ENCODE measurements around the gene ADCY5.

DNA sequence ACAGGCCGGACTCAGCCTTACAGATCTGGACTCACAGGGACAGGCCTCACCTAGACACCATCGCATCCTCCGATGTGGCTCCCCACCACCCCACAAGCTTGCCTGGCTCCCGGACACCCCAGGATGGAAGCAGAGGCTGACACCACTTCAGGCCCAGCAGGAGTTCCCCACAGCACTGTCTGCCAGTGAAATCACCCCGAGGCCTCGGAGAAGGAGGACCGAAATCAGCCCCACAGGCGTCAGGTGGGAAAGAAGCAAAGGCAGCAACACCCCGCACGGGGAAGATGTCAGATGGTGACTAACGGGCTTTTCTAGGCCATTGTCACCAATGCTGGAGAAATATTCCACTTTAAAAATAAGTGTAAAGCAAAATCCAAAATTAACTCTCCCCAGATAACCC, 18.6 kb downstream of the ADCY5 start:
- no peak for TF ChIP-seq POLR2A (IDR thresholded peaks at IDR 0.05)
- TF ChIP-seq, protein P1, sequence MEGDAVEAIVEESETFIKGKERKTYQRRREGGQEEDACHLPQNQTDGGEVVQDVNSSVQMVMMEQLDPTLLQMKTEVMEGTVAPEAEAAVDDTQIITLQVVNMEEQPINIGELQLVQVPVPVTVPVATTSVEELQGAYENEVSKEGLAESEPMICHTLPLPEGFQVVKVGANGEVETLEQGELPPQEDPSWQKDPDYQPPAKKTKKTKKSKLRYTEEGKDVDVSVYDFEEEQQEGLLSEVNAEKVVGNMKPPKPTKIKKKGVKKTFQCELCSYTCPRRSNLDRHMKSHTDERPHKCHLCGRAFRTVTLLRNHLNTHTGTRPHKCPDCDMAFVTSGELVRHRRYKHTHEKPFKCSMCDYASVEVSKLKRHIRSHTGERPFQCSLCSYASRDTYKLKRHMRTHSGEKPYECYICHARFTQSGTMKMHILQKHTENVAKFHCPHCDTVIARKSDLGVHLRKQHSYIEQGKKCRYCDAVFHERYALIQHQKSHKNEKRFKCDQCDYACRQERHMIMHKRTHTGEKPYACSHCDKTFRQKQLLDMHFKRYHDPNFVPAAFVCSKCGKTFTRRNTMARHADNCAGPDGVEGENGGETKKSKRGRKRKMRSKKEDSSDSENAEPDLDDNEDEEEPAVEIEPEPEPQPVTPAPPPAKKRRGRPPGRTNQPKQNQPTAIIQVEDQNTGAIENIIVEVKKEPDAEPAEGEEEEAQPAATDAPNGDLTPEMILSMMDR (IDR thresholded peaks at IDR 0.05), result no peak

All from prostate gland (tissue), 2 donors.